WTC11 (cell line): ENCODE data around the gene CPB2. TPM values are rescaled to one million over a fixed set of nuclear protein-coding genes. Genes with fewer than 3 reads are reported as not detected.
A peak's percentile ranks its signal among the peaks of the same experiment; 100 is the strongest.

Source experiments
- ATAC-seq: fragments of 200-7000 bp; cut with Tn5 transposase; 2 replicates; pipeline ENCODE4 v1.10.0; 2021; ENCODE audit warnings: mild to moderate bottlenecking, moderate library complexity
- CTCF ChIA-PET: fragments of 300-600 bp; sonication (Branson Sonifier 250); formaldehyde crosslinking; loops from one replicate; lab custom pipeline; 2021; ENCODE audit warnings: antibody characterized with exemption; lab: Charles Lee
- POLR2A ChIA-PET: fragments of 350-600 bp; sonication (Branson Sonifier 250); formaldehyde crosslinking; loops from one replicate; lab custom pipeline; 2021; ENCODE audit warnings: antibody characterized with exemption; lab: Charles Lee
- DNase-seq: peaks from one replicate; pipeline ENCODE4 v3.0.0; 2021; ENCODE audit warnings: low spot score
- H3K27ac Mint-ChIP-seq: 2 replicates; pipeline ENCODE4 v1.8.0; 2021; ENCODE audit warnings: mixed read lengths
- H3K27me3 Mint-ChIP-seq: 2 replicates; pipeline ENCODE4 v1.8.0; 2021; ENCODE audit warnings: low read depth, mild to moderate bottlenecking, moderate library complexity, mixed read lengths
- H3K36me3 Mint-ChIP-seq: 2 replicates; pipeline ENCODE4 v1.8.0; 2021; ENCODE audit warnings: mixed read lengths
- H3K4me1 Mint-ChIP-seq: 2 replicates; pipeline ENCODE4 v1.8.0; 2022; ENCODE audit warnings: mixed read lengths
- H3K4me3 Mint-ChIP-seq: 2 replicates; pipeline ENCODE4 v1.8.0; 2021; ENCODE audit warnings: mild to moderate bottlenecking, moderate library complexity, mixed read lengths
- H3K9me3 Mint-ChIP-seq: 2 replicates; pipeline ENCODE4 v1.8.0; 2021; ENCODE audit warnings: mixed read lengths
- ARID4B ChIP-seq: sonication (generic); formaldehyde crosslinking; IDR thresholded peaks from 2 replicates; pipeline ENCODE4 v1.8.0; 2023; ENCODE audit warnings: missing genetic modification reagents, mild to moderate bottlenecking, borderline replicate concordance
- CBFB ChIP-seq: sonication (generic); formaldehyde crosslinking; IDR thresholded peaks from 2 replicates; pipeline ENCODE4 v1.8.1; 2022; ENCODE audit warnings: mild to moderate bottlenecking, low read depth, missing genetic modification reagents
- ETV6 ChIP-seq: sonication (generic); formaldehyde crosslinking; IDR thresholded peaks from 2 replicates; pipeline ENCODE4 v1.8.1; 2022; ENCODE audit warnings: mild to moderate bottlenecking, missing genetic modification reagents
- HMGA2 ChIP-seq: fragments of 250-450 bp; sonication (Bioruptor Pico); IDR thresholded peaks from 2 replicates; pipeline ENCODE4 v1.4.0; 2021; ENCODE audit warnings: mild to moderate bottlenecking, moderate library complexity
- JAZF1 ChIP-seq: fragments of 250-450 bp; sonication (Bioruptor Pico); IDR thresholded peaks from 2 replicates; pipeline ENCODE4 v1.9.0; 2021; ENCODE audit warnings: moderate library complexity, mild to moderate bottlenecking, inconsistent platforms
- NFATC4 ChIP-seq: fragments of 250-450 bp; sonication (Bioruptor Pico); IDR thresholded peaks from 2 replicates; pipeline ENCODE4 v1.9.0; 2021; ENCODE audit warnings: mild to moderate bottlenecking
- TCF7 ChIP-seq: sonication (generic); formaldehyde crosslinking; IDR thresholded peaks from 2 replicates; pipeline ENCODE4 v1.8.0; 2022; ENCODE audit warnings: mild to moderate bottlenecking, low read depth, missing genetic modification reagents, moderate library complexity
- TP53 ChIP-seq: sonication (generic); formaldehyde crosslinking; IDR thresholded peaks from 2 replicates; pipeline ENCODE4 v1.8.1; 2023; ENCODE audit warnings: mild to moderate bottlenecking, missing genetic modification reagents
- ZNF396 ChIP-seq: fragments of 250-450 bp; sonication (Bioruptor Pico); IDR thresholded peaks from 2 replicates; pipeline ENCODE4 v1.8.0; 2021; ENCODE audit warnings: mild to moderate bottlenecking, moderate library complexity, borderline replicate concordance
- ZSCAN18 ChIP-seq: fragments of 250-450 bp; sonication (Bioruptor Pico); IDR thresholded peaks from 2 replicates; pipeline ENCODE4 v2.1.2; 2022; ENCODE audit warnings: mild to moderate bottlenecking, moderate library complexity
- total RNA-seq: library from RNA; stranded (reverse); gene quantifications from 3 replicates; pipeline ENCODE4 v1.2.3, GENCODE V29; 2021
- TF ChIP-seq, protein P1 (sequence below): fragments of 250-450 bp; sonication (Bioruptor Pico); IDR thresholded peaks from 2 replicates; pipeline ENCODE4 v1.9.0; 2021; ENCODE audit warnings: mild to moderate bottlenecking
- TF ChIP-seq, protein P2 (sequence below): sonication (generic); formaldehyde crosslinking; IDR thresholded peaks from 2 replicates; pipeline ENCODE4 v1.8.1; 2023; ENCODE audit warnings: mild to moderate bottlenecking, missing genetic modification reagents, moderate library complexity
- TF ChIP-seq, protein P3 (sequence below): sonication (generic); formaldehyde crosslinking; IDR thresholded peaks from 2 replicates; pipeline ENCODE4 v1.8.1; 2022; ENCODE audit warnings: missing genetic modification reagents, borderline replicate concordance

The CPB2 gene
- total RNA-seq, 1 experiment from 2014 or later: 0.33 TPM

- H3K9me3 Mint-ChIP-seq: peaks cover 11% of the 10 kb centered on the region
- H3K4me1 Mint-ChIP-seq: peaks cover 24% of the 10 kb centered on the region
- no peak for DNase-seq
- POLR2A ChIA-PET: no interaction called here
- TF ChIP-seq, protein P1, sequence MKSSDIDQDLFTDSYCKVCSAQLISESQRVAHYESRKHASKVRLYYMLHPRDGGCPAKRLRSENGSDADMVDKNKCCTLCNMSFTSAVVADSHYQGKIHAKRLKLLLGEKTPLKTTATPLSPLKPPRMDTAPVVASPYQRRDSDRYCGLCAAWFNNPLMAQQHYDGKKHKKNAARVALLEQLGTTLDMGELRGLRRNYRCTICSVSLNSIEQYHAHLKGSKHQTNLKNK: no peak
- TF ChIP-seq ZNF396 (no peak), TCF7 (CRISPR knock-in tag) (no peak), NFATC4 (CRISPR knock-in tag) (no peak)
- no peak overlapping the region for H3K4me3 Mint-ChIP-seq
- H3K27ac Mint-ChIP-seq: no peak overlapping the region
- CTCF ChIA-PET: interaction anchor here (0.6 kb wide), 1 partner anchor 64 kb away, joined by 3 read pairs; no protein-coding TSS in a partner anchor
- H3K27me3 Mint-ChIP-seq: no peaks in the 10 kb centered on the region
- ATAC-seq: no peak
- no peaks in the 10 kb centered on the region for H3K36me3 Mint-ChIP-seq
These were observed 16.2 kb upstream of the CPB2 start for GRCh38 chr13:46121033-46121432.

GRCh38 chr13:46119883-46120614, 15.2 kb upstream of the CPB2 start:
- peaks cover 24% of the 10 kb centered on the region for H3K4me1 Mint-ChIP-seq
- peak; percentile 79 for ATAC-seq
- TF ChIP-seq NFATC4 (CRISPR knock-in tag) (no peak), CBFB (no peak), HMGA2 (no peak), ARID4B (CRISPR knock-in tag) (no peak), ETV6 (CRISPR knock-in tag) (no peak), JAZF1 (no peak), TP53 (CRISPR knock-in tag) (no peak)
- TF ChIP-seq, protein P2, sequence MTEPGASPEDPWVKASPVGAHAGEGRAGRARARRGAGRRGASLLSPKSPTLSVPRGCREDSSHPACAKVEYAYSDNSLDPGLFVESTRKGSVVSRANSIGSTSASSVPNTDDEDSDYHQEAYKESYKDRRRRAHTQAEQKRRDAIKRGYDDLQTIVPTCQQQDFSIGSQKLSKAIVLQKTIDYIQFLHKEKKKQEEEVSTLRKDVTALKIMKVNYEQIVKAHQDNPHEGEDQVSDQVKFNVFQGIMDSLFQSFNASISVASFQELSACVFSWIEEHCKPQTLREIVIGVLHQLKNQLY (CRISPR knock-in tag): no peak
- H3K4me3 Mint-ChIP-seq: no peak overlapping the region
- no peak for DNase-seq
- H3K36me3 Mint-ChIP-seq: no peaks in the 10 kb centered on the region
- peaks cover 11% of the 10 kb centered on the region for H3K9me3 Mint-ChIP-seq
- CTCF ChIA-PET: interaction anchor here (0.8 to 1.2 kb wide), 3 partner anchors 40 to 312 kb away, joined by 3 read pairs; no protein-coding TSS in a partner anchor
- H3K27ac Mint-ChIP-seq: 0 out of 2 replicates have a peak overlapping the region, but pooled peaks have one; percentile 47
- no peaks in the 10 kb centered on the region for H3K27me3 Mint-ChIP-seq
- POLR2A ChIA-PET: no interaction called here

- no peak overlapping the region for H3K4me3 Mint-ChIP-seq
- H3K36me3 Mint-ChIP-seq: no peaks in the 10 kb centered on the region
- peaks cover 11% of the 10 kb centered on the region for H3K9me3 Mint-ChIP-seq
- peaks cover 24% of the 10 kb centered on the region for H3K4me1 Mint-ChIP-seq
- ATAC-seq (no peak), DNase-seq (no peak)
- ChIA-PET CTCF (no interaction called here), POLR2A (no interaction called here)
- no peaks in the 10 kb centered on the region for H3K27me3 Mint-ChIP-seq
- no peak for TF ChIP-seq ZSCAN18 (CRISPR knock-in tag)
- TF ChIP-seq, protein P3, sequence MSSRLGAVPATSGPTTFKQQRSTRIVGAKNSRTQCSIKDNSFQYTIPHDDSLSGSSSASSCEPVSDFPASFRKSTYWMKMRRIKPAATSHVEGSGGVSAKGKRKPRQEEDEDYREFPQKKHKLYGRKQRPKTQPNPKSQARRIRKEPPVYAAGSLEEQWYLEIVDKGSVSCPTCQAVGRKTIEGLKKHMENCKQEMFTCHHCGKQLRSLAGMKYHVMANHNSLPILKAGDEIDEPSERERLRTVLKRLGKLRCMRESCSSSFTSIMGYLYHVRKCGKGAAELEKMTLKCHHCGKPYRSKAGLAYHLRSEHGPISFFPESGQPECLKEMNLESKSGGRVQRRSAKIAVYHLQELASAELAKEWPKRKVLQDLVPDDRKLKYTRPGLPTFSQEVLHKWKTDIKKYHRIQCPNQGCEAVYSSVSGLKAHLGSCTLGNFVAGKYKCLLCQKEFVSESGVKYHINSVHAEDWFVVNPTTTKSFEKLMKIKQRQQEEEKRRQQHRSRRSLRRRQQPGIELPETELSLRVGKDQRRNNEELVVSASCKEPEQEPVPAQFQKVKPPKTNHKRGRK (CRISPR knock-in tag): 0 out of 2 replicates have a peak, but pooled peaks have one; percentile 44
- H3K27ac Mint-ChIP-seq: no peak overlapping the region
These were observed 12.0 kb upstream of the CPB2 start for GRCh38 chr13:46116653-46117502.
